HEK293 (cell line): Measurements from ENCODE around the gene IWS1.

Experiments used
- CTCF ChIA-PET: fragments of 350-600 bp; formaldehyde crosslinking; extraction: SDS; loops from one replicate; lab custom pipeline; 2021; ENCODE audit warnings: antibody characterized with exemption; lab: Yijun Ruan, JAX
- POLR2A ChIA-PET: fragments of 300-600 bp; formaldehyde crosslinking; extraction: SDS; loops from one replicate; lab custom pipeline; 2020; ENCODE audit warnings: antibody characterized with exemption, inconsistent platforms; lab: Yijun Ruan, JAX
- H3K27ac ChIP-seq: fragments of 200-500 bp; sonication (Bioruptor generic); 2 replicates; pipeline ENCODE4 v1.5.1; 2014; ENCODE audit warnings: low read depth, low read length, control low read depth, inconsistent platforms; ENCODE audit errors: extremely low read depth
- H3K36me3 ChIP-seq, 2 experiments: fragments of 200-500 bp in 1 of 2; sonication (Bioruptor generic) in 1 of 2; 1 replicate in 1 of 2; 2 replicates in 1 of 2; pipeline ENCODE4 v1.5.1; 2014 to 2017; ENCODE audit warnings: inconsistent platforms in 2 of 2, low read length in 2 of 2; ENCODE audit not compliant: control insufficient read depth in 2 of 2, insufficient read depth in 1 of 2
- H3K4me1 ChIP-seq: fragments of 200-500 bp; sonication (Bioruptor generic); 2 replicates; pipeline ENCODE4 v1.5.1; 2014; ENCODE audit warnings: mild to moderate bottlenecking, low read length, inconsistent platforms; ENCODE audit not compliant: control insufficient read depth, insufficient read depth
- H3K4me3 ChIP-seq: 2 replicates; pipeline ENCODE4 v1.5.1; 2011; ENCODE audit warnings: low read depth, mild to moderate bottlenecking, control low read depth, low read length, moderate library complexity
- H3K9me3 ChIP-seq: fragments of 200-500 bp; sonication (Bioruptor generic); 2 replicates; pipeline ENCODE4 v1.5.1; 2014; ENCODE audit warnings: low read depth, low read length, inconsistent platforms; ENCODE audit not compliant: control insufficient read depth, insufficient read depth
- EGR2 ChIP-seq: fragments of 450-650 bp; formaldehyde crosslinking; IDR thresholded peaks from 2 replicates; pipeline ENCODE4 v1.5.1; 2016; ENCODE audit warnings: low read depth, missing biosample characterization, missing genetic modification characterization
- GLIS2 ChIP-seq: fragments of 450-650 bp; formaldehyde crosslinking; IDR thresholded peaks from 2 replicates; pipeline ENCODE4 v1.5.1; 2016; ENCODE audit warnings: missing biosample characterization, missing genetic modification characterization
- HOXD13 ChIP-seq: sonication (generic); formaldehyde crosslinking; IDR thresholded peaks from 2 replicates; pipeline ENCODE4 v1.8.0; 2022; ENCODE audit warnings: missing genetic modification reagents, borderline replicate concordance
- MYNN ChIP-seq: fragments of 450-650 bp; formaldehyde crosslinking; IDR thresholded peaks from 2 replicates; pipeline ENCODE4 v1.5.1; 2016; ENCODE audit warnings: missing biosample characterization, missing genetic modification characterization, borderline replicate concordance
- RBAK ChIP-seq: fragments of 450-650 bp; formaldehyde crosslinking; IDR thresholded peaks from 2 replicates; pipeline ENCODE4 v1.5.1; 2016; ENCODE audit warnings: missing biosample characterization, missing genetic modification characterization
- SETDB1 ChIP-seq: IDR thresholded peaks from one replicate; pipeline ENCODE4 v1.6.1; 2017; ENCODE audit warnings: mild to moderate bottlenecking, low read length, moderate library complexity, mixed read lengths; ENCODE audit not compliant: insufficient read length
- ZBTB21 ChIP-seq: fragments of 450-650 bp; formaldehyde crosslinking; IDR thresholded peaks from 2 replicates; pipeline ENCODE4 v1.5.1; 2017; ENCODE audit warnings: missing biosample characterization, missing genetic modification characterization
- ZFP3 ChIP-seq: fragments of 450-650 bp; formaldehyde crosslinking; IDR thresholded peaks from 2 replicates; pipeline ENCODE4 v1.5.1; 2016; ENCODE audit warnings: low read depth, missing biosample characterization, missing genetic modification characterization
- ZFP41 ChIP-seq: fragments of 450-650 bp; formaldehyde crosslinking; IDR thresholded peaks from 2 replicates; pipeline ENCODE4 v1.5.1; 2016; ENCODE audit warnings: missing biosample characterization, missing genetic modification characterization, borderline replicate concordance
- ZFP69B ChIP-seq: fragments of 450-650 bp; formaldehyde crosslinking; IDR thresholded peaks from 2 replicates; pipeline ENCODE4 v1.5.1; 2016; ENCODE audit warnings: missing biosample characterization, missing genetic modification characterization
- ZNF155 ChIP-seq: fragments of 450-650 bp; formaldehyde crosslinking; IDR thresholded peaks from 2 replicates; pipeline ENCODE4 v1.5.1; 2016; ENCODE audit warnings: missing biosample characterization, missing genetic modification characterization
- ZNF157 ChIP-seq: fragments of 450-650 bp; formaldehyde crosslinking; IDR thresholded peaks from 2 replicates; pipeline ENCODE4 v1.5.1; 2016; ENCODE audit warnings: missing biosample characterization, missing genetic modification characterization
- ZNF2 ChIP-seq: fragments of 450-650 bp; formaldehyde crosslinking; IDR thresholded peaks from 2 replicates; pipeline ENCODE4 v1.5.1; 2016; ENCODE audit warnings: missing biosample characterization, missing genetic modification characterization
- ZNF248 ChIP-seq: fragments of 450-650 bp; formaldehyde crosslinking; IDR thresholded peaks from 2 replicates; pipeline ENCODE4 v1.5.1; 2017; ENCODE audit warnings: missing biosample characterization, missing genetic modification characterization
- ZNF366 ChIP-seq: fragments of 450-650 bp; formaldehyde crosslinking; conservative IDR thresholded peaks from 2 replicates; pipeline ENCODE4 v1.5.1; 2016; ENCODE audit warnings: missing biosample characterization, missing genetic modification characterization
- ZNF433 ChIP-seq: fragments of 450-650 bp; formaldehyde crosslinking; IDR thresholded peaks from 2 replicates; pipeline ENCODE4 v1.5.1; 2016; ENCODE audit warnings: missing biosample characterization, missing genetic modification characterization, low read depth
- ZNF510 ChIP-seq: fragments of 450-650 bp; formaldehyde crosslinking; IDR thresholded peaks from 2 replicates; pipeline ENCODE4 v1.5.1; 2018; ENCODE audit warnings: mild to moderate bottlenecking, missing genetic modification characterization, missing biosample characterization; ENCODE audit not compliant: insufficient replicate concordance
- ZNF521 ChIP-seq: fragments of 450-650 bp; formaldehyde crosslinking; IDR thresholded peaks from 2 replicates; pipeline ENCODE4 v1.5.1; 2017; ENCODE audit warnings: missing biosample characterization, mild to moderate bottlenecking, missing genetic modification characterization
- ZNF555 ChIP-seq: fragments of 450-650 bp; formaldehyde crosslinking; conservative IDR thresholded peaks from 2 replicates; pipeline ENCODE4 v1.5.1; 2017; ENCODE audit warnings: missing biosample characterization, mild to moderate bottlenecking, missing genetic modification characterization, inconsistent platforms
- ZNF560 ChIP-seq: fragments of 450-650 bp; formaldehyde crosslinking; IDR thresholded peaks from 2 replicates; pipeline ENCODE4 v1.5.1; 2017; ENCODE audit warnings: missing biosample characterization, missing genetic modification characterization, borderline replicate concordance
- ZNF624 ChIP-seq: fragments of 450-650 bp; formaldehyde crosslinking; IDR thresholded peaks from 2 replicates; pipeline ENCODE4 v1.5.1; 2017; ENCODE audit warnings: missing biosample characterization, missing genetic modification characterization
- ZNF626 ChIP-seq: fragments of 450-650 bp; sonication (Bioruptor Pico); formaldehyde crosslinking; IDR thresholded peaks from 2 replicates; pipeline ENCODE4 v1.5.1; 2018; ENCODE audit warnings: missing biosample characterization, missing genetic modification characterization, inconsistent platforms
- ZNF664 ChIP-seq: fragments of 450-650 bp; formaldehyde crosslinking; IDR thresholded peaks from 2 replicates; pipeline ENCODE4 v1.5.1; 2016; ENCODE audit warnings: missing biosample characterization, missing genetic modification characterization
- ZNF768 ChIP-seq: fragments of 450-650 bp; formaldehyde crosslinking; IDR thresholded peaks from 2 replicates; pipeline ENCODE4 v1.5.1; 2018; ENCODE audit warnings: missing biosample characterization, mild to moderate bottlenecking, missing genetic modification characterization
- ZNF785 ChIP-seq: fragments of 450-650 bp; formaldehyde crosslinking; IDR thresholded peaks from 2 replicates; pipeline ENCODE4 v1.5.1; 2016; ENCODE audit warnings: missing biosample characterization, missing genetic modification characterization
- ZNF791 ChIP-seq: fragments of 450-650 bp; formaldehyde crosslinking; IDR thresholded peaks from 2 replicates; pipeline ENCODE4 v1.5.1; 2016; ENCODE audit warnings: missing biosample characterization, missing genetic modification characterization
- ZSCAN16 ChIP-seq: fragments of 450-650 bp; formaldehyde crosslinking; IDR thresholded peaks from 2 replicates; pipeline ENCODE4 v1.5.1; 2016; ENCODE audit warnings: missing biosample characterization, missing genetic modification characterization
- ZXDB ChIP-seq: fragments of 450-650 bp; formaldehyde crosslinking; IDR thresholded peaks from 2 replicates; pipeline ENCODE4 v1.5.1; 2016; ENCODE audit warnings: missing biosample characterization, missing genetic modification characterization
- TF ChIP-seq, protein P1 (sequence below): fragments of 450-650 bp; formaldehyde crosslinking; IDR thresholded peaks from 2 replicates; pipeline ENCODE4 v1.5.1; 2016; ENCODE audit warnings: missing biosample characterization, missing genetic modification characterization
- TF ChIP-seq, protein P2 (sequence below): fragments of 450-650 bp; formaldehyde crosslinking; IDR thresholded peaks from 2 replicates; pipeline ENCODE4 v1.5.1; 2016; ENCODE audit warnings: missing biosample characterization, missing genetic modification characterization
- TF ChIP-seq, protein P3 (sequence below): fragments of 450-650 bp; formaldehyde crosslinking; IDR thresholded peaks from 2 replicates; pipeline ENCODE4 v1.5.1; 2017; ENCODE audit warnings: missing biosample characterization, missing genetic modification characterization
- TF ChIP-seq, protein P4 (sequence below): fragments of 450-650 bp; formaldehyde crosslinking; IDR thresholded peaks from 2 replicates; pipeline ENCODE4 v1.5.1; 2016; ENCODE audit warnings: missing biosample characterization, missing genetic modification characterization
- TF ChIP-seq, protein P5 (sequence below): fragments of 450-650 bp; formaldehyde crosslinking; IDR thresholded peaks from 2 replicates; pipeline ENCODE4 v1.5.1; 2016; ENCODE audit warnings: missing biosample characterization, missing genetic modification characterization

The IWS1 gene

DNA sequence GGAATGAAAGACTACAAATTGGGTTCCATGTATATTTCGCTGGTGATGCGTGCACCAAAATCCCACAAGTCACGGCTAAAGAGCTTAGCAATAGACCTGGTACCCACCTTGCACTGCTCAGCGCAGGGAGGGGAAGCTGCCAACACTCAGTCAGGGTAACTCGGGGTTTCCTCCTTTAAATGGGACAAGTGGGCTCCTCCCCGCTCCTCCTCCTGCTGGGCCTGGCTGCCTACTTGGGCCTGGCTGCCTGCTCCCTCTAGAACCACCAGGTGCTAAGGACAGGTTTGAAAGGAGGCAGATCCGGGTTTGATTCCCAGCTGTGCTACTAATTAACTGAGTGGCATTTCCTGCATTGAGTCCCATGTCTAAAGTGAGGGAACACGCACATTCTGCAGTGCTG lies 32.6 kb upstream of the IWS1 start:
- TF ChIP-seq, protein P1, sequence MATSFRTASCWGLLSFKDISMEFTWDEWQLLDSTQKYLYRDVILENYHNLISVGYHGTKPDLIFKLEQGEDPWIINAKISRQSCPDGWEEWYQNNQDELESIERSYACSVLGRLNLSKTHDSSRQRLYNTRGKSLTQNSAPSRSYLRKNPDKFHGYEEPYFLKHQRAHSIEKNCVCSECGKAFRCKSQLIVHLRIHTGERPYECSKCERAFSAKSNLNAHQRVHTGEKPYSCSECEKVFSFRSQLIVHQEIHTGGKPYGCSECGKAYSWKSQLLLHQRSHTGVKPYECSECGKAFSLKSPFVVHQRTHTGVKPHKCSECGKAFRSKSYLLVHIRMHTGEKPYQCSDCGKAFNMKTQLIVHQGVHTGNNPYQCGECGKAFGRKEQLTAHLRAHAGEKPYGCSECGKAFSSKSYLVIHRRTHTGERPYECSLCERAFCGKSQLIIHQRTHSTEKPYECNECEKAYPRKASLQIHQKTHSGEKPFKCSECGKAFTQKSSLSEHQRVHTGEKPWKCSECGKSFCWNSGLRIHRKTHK (tag by site-specific recombination) = no peak
- TF ChIP-seq, protein P2, sequence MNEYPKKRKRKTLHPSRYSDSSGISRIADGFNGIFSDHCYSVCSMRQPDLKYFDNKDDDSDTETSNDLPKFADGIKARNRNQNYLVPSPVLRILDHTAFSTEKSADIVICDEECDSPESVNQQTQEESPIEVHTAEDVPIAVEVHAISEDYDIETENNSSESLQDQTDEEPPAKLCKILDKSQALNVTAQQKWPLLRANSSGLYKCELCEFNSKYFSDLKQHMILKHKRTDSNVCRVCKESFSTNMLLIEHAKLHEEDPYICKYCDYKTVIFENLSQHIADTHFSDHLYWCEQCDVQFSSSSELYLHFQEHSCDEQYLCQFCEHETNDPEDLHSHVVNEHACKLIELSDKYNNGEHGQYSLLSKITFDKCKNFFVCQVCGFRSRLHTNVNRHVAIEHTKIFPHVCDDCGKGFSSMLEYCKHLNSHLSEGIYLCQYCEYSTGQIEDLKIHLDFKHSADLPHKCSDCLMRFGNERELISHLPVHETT (tag by site-specific recombination) = no peak
- no peak for TF ChIP-seq ZNF560 (tag by site-specific recombination)
- no peak for TF ChIP-seq ZNF521 (tag by site-specific recombination)
- no peak for TF ChIP-seq ZNF785 (tag by site-specific recombination)
- TF ChIP-seq, protein P3, sequence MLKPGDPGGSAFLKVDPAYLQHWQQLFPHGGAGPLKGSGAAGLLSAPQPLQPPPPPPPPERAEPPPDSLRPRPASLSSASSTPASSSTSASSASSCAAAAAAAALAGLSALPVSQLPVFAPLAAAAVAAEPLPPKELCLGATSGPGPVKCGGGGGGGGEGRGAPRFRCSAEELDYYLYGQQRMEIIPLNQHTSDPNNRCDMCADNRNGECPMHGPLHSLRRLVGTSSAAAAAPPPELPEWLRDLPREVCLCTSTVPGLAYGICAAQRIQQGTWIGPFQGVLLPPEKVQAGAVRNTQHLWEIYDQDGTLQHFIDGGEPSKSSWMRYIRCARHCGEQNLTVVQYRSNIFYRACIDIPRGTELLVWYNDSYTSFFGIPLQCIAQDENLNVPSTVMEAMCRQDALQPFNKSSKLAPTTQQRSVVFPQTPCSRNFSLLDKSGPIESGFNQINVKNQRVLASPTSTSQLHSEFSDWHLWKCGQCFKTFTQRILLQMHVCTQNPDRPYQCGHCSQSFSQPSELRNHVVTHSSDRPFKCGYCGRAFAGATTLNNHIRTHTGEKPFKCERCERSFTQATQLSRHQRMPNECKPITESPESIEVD (tag by site-specific recombination) = no peak
- no peak for TF ChIP-seq ZNF366 (tag by site-specific recombination)
- no peak for TF ChIP-seq ZFP41 (tag by site-specific recombination)
- no peak for TF ChIP-seq ZFP69B
- TF ChIP-seq ZNF768 (tag by site-specific recombination) = no peak
- TF ChIP-seq ZNF555 (tag by site-specific recombination) = no peak
- TF ChIP-seq ZNF2 (tag by site-specific recombination) = no peak
- TF ChIP-seq ZNF510 (tag by site-specific recombination) = no peak
- H3K27ac ChIP-seq = no peak overlapping the region
- H3K4me3 ChIP-seq = no peak overlapping the region
- CTCF ChIA-PET = interaction anchor here (1.4 kb wide), 1 partner anchor 32 kb away, joined by 5 read pairs; no protein-coding TSS in a partner anchor
- H3K4me1 ChIP-seq = no peaks in the 10 kb centered on the region
- POLR2A ChIA-PET = no interaction called here
- no peaks in the 10 kb centered on the region for H3K9me3 ChIP-seq
- no peaks in the 10 kb centered on the region for H3K36me3 ChIP-seq

DNA sequence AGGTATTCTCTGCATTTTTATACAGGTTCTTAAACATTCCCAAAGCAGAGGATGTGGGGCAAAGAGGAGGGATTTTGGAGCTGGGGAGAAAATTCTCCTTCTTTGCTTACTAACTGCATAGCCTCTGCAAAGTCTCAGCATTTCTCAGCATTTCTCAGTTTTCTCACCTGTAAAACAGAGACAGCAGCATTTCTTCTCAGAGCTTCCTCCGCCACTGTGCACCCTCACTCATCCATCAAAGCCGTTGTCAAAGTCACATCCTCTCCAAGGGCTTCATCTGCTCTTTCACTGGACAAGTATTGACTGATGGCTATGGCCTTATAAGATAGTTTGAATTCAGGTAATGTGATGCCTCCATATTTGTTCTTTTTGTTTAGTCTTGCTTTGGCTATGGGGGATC lies 26.6 kb upstream of the IWS1 start:
- POLR2A ChIA-PET = no interaction called here

DNA sequence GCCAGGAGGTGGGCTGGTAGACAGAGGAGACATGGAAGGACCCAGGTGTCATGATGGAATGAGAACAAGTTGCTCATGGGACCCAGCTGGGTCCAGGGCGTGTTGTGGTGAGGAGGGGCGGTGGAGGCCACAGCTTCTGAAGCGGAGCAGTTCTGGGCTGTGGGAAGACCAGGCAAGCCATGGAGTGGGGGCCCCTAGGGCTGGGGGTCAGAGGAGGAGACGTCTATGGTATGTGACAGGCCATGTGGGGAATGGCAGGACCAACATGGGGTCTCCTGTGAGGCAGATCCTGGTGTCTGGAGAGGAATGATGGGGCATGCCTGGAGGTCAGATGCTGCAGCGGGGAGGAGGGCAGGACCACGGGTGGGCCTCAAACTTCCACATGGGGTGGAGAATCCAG lies 26.0 kb upstream of the IWS1 start:
- no peaks in the 10 kb centered on the region for H3K4me1 ChIP-seq
- ChIA-PET CTCF (no interaction called here), POLR2A (no interaction called here)
- no peak for TF ChIP-seq ZFP3
- TF ChIP-seq, protein P4, sequence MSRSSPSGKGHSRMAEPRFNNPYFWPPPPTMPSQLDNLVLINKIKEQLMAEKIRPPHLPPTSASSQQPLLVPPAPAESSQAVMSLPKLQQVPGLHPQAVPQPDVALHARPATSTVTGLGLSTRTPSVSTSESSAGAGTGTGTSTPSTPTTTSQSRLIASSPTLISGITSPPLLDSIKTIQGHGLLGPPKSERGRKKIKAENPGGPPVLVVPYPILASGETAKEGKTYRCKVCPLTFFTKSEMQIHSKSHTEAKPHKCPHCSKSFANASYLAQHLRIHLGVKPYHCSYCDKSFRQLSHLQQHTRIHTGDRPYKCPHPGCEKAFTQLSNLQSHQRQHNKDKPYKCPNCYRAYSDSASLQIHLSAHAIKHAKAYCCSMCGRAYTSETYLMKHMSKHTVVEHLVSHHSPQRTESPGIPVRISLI (tag by site-specific recombination) = no peak
- no peak for TF ChIP-seq GLIS2 (tag by site-specific recombination)
- no peak for TF ChIP-seq ZBTB21 (tag by site-specific recombination)
- TF ChIP-seq ZNF624 = no peak
- no peak for TF ChIP-seq ZNF366 (tag by site-specific recombination)
- no peak for TF ChIP-seq HOXD13
- TF ChIP-seq ZNF248 = no peak
- no peak for TF ChIP-seq ZNF433 (tag by site-specific recombination)
- TF ChIP-seq RBAK = no peak
- no peak for TF ChIP-seq MYNN (tag by site-specific recombination)
- TF ChIP-seq, protein P5, sequence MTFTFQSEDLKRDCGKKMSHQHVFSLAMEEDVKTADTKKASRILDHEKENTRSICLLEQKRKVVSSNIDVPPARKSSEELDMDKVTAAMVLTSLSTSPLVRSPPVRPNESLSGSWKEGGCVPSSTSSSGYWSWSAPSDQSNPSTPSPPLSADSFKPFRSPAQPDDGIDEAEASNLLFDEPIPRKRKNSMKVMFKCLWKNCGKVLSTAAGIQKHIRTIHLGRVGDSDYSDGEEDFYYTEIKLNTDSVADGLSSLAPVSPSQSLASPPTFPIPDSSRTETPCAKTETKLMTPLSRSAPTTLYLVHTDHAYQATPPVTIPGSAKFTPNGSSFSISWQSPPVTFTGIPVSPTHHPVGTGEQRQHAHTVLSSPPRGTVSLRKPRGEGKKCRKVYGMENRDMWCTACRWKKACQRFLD (tag by site-specific recombination) = no peak
- no peak for TF ChIP-seq ZNF791 (tag by site-specific recombination)

More for the DNA sequence above, 26.6 kb upstream of the IWS1 start:
- CTCF ChIA-PET = no interaction called here
- H3K4me1 ChIP-seq = no peaks in the 10 kb centered on the region
- no peak overlapping the region for H3K4me3 ChIP-seq
- TF ChIP-seq ZXDB (tag by site-specific recombination) (no peak), SETDB1 (no peak), ZNF155 (tag by site-specific recombination) (no peak), ZNF157 (tag by site-specific recombination) (no peak), ZNF664 (no peak), ZNF626 (tag by site-specific recombination) (no peak), ZSCAN16 (tag by site-specific recombination) (no peak), EGR2 (tag by site-specific recombination) (no peak)
- no peaks in the 10 kb centered on the region for H3K36me3 ChIP-seq
- no peak overlapping the region for H3K27ac ChIP-seq
- H3K9me3 ChIP-seq = no peaks in the 10 kb centered on the region

More for the DNA sequence above, 26.0 kb upstream of the IWS1 start:
- H3K4me3 ChIP-seq = no peak overlapping the region
- H3K36me3 ChIP-seq = no peaks in the 10 kb centered on the region
- no peak overlapping the region for H3K27ac ChIP-seq
- H3K9me3 ChIP-seq = no peaks in the 10 kb centered on the region
